Left lobe of liver (tissue), 2 donors: ENCODE data around the gene MED22. TPM values are rescaled to one million over a fixed set of nuclear protein-coding genes. Genes with fewer than 3 reads are reported as not detected.
A peak's percentile ranks its signal among the peaks of the same experiment; 100 is the strongest.
"Not testable (repeated sequence)": the region's sequence is repeated elsewhere in the genome, so short reads cannot be mapped to it uniquely, and the experiment has no call there.

Experiments used
- ATAC-seq: fragments of 200-7000 bp; cut with Tn5 transposase; one replicate; pipeline ENCODE4 v1.9.1; 2020; ENCODE audit warnings: mild to moderate bottlenecking, moderate library complexity
- DNase-seq: peaks from one replicate; pipeline ENCODE4 v3.0.0-alpha.2; 2020; ENCODE audit warnings: low spot score
- total RNA-seq: library from RNA; stranded (reverse); gene quantifications from one replicate; pipeline ENCODE4 v1.2.1, GENCODE V29; 2021
- donor health status: DM: no; HTN: no; CAD: no; lungs with moderate emphysema.
- donor health status: DM: no; HTN: yes; CAD: no.

Gene MED22
- total RNA-seq, 1 donor from 2014 or later: 10.3 TPM

DNA sequence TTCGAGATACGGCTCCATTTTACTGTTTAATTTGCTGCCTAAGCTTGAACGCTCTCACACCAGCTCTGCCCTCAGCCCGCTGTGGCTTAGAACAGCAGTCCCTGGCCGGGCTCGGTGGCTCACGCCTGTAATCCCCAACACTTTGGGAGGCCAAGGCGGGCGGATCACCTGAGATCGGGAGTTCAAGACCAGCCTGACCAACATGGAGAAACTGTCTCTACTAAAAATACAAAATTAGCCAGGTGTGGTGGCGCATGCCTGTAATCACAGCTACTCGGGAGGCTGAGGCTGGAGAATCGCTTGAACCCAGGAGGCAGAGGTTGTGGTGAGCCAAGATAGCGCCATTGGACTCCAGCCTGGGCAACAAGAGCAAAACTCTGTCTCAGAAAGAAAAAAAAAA lies 29.3 kb upstream of the MED22 start:
- ATAC-seq, DNase-seq: not testable (repeated sequence)

DNA sequence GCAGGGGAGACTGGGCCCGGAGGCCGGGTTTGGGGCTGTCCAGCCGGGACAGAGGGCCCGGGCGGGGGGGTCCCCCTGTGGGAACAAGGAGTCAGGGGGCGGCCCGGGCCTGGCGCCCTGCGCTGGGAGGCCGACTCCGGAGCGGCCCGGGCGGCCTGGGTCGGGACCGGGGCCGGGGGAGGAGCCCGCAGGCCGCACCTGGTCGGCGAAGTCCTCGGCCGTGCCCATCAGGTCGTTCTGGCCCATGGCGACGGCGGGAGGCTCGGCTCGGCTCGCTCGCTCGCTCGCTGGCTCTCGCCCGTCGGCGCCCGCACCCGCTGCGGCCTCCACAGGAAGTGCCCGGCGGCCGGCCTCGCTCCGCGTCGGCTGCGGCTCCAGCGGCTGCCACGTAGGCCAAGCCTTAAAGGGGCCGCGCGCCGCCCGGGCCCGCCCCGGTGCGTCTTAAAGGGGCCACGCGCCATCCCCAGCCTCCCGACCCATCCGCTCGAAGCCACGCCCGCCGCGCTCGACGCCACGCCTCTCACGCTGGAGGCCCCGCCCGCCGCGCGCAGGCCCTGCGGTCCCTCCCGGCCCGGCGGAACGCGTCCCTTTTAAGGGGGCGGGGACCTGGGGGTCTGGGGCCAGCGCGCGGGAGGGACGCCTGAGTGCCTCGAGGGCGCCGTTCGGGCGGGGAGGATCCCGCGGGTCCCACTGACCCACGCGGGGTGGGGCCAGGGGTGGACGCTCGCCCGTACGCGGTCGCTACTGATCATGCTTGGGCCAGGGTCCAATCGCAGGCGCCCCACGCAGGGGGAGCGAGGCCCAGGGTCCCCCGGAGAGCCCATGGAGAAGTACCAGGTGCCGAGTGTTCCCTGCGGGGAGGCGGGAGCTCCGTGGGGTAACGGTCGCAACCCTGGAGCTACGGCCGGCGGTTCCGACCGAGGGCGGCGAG lies 28.1 kb upstream of the MED22 start, which contains the start of the genes STKLD1 and SURF4:
STKLD1 (plus strand) TSS at position 643 of the 931 bp plus-strand sequence; CDS start at position 751, 108 bp downstream.
SURF4 (minus strand) TSS at position 337 of the 931 bp plus-strand sequence; CDS start at position 246, 91 bp downstream.
- peak; percentile 91 for ATAC-seq
- peak; percentile 98 for DNase-seq

DNA sequence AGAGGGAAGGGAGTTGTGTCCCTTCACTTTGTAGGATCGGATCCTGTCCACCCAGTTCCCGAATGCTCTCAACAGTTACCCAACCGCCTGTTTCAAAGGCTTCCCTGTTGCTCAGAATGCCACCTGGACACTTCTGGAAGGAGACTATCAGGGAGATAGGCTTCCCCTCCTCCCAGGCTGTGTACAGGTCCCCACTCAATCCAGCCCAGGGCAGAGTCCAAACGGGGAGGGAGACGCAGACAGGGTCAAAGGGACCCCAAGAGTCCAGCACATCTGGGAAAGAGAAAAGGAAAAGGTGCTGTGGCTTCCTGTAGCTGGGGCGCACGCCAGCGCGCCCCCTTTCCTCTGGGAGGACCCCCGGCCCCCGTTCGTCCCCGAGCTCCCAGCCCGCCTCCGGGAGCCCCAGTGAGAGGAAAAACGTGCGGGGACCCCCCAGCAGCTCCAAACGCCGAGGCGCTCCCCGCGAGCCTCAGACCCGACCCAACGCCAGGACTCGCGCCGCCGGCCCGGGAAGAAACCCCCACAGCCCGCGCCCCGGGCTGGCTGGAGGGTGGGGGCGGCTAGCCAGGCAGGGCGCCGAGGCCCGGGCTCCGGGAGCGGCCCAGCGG lies 27.3 kb upstream of the MED22 start:
- ATAC-seq: peak; percentile 53
- DNase-seq: peak; percentile 77

DNA sequence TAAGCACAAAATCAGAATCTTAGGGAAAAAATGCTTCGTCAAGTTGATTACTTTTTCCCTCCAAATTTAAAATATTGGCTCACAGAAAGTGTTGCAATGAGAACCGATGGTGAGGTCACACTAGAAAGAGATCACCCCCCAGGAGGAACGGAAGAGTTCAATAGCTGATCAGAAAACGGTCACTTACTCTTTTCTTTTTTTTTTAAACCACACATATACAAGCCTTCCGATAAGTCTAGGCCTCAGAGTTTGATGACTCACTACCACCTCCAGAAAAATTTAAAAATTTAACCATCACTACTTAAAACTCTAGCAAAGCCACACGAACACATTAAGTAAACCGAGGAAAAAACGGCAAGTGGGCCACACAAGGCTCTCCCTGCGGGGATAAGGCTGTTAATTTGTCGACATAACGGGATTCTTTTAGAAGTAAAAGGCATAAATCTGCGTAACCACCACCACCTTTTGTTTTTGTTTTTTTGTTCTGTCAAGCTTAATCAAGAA lies 26.7 kb upstream of the MED22 start:
- no peak for ATAC-seq

DNA sequence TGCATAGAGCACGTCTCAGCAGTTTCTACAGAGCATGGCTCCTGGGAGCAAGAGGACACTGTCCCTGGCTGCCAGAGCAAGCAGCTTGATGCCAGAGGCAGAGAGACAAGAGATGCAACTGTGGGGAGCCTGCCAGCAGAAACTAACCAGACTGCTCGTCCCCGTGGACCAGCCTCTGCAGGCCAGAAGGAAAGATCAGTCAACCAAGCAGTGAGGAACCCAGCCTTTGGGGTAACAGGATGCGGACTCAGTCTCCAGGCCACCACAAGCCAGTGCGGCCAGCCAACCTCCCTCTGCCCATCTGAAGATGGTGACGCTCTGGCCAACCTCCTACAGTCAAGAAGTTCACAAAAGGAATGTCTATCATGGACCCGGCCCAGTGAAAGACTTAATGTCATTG lies 24.2 kb upstream of the MED22 start:
- ATAC-seq: peak; percentile 29
- DNase-seq: peak; percentile 77

More for the DNA sequence above, 26.7 kb upstream of the MED22 start:
- no peak for DNase-seq

DNA sequence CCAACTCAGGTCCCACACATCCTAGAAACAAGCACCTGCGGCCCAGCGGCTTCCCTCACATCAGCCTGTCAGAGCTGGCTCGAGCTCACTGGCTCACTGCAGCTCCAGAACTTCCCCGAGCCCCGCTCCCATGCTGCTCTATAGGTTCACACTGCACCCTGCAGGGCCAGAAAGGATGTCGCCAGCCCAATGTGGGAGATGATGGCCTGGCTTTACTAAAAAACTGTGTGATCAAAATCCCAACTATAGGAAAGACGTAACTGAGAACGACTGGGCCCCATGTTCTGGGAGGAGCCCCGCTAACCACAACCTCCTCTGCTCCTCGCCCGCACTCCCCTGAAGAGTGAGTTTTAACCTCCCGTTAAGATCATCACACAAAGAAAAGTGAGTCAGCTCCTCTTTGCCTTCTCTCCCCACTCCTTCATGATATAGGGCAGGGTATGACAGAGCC lies 23.4 kb upstream of the MED22 start:
- no peak for ATAC-seq

DNA sequence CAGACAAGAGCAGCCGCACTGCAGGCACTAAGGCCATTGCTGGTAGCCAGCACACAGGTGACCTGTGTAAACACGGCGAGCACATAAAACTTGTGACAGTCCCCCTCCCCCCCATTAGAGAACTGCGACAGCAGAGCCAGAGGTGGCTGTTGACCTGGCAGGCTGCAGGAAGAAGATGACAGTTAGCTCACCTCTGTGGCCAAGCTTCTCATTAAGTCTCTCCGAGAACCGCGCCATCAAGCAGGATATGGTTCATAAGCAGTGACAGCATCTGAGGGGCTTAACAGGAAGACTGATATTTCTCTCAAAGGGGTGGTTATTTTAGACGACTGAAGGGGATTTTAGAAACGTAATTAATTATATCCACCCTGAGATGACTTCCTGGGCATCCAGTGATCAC lies 22.8 kb upstream of the MED22 start:
- DNase-seq: peak; percentile 81
- ATAC-seq: peak; percentile 73

More for the DNA sequence above, 23.4 kb upstream of the MED22 start:
- DNase-seq: no peak

DNA sequence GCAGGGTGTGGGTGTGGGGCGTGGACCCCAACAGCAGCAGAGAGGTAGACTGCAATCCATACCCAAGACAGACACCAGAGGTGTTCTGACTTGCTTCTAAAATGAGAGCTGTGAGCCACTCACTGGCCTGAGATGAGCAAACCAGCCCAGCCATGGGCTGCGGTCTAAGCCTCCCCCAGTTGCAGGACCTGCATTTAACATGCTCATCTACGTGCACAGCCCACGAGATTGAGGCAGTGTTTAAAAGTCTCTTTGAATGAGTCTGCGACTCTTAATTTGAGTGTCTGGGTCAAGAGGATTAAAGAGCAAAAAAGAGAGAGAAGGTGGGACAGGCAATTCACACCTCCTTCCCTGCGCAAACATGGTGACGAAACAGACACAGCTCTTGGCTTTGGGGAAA lies 22.0 kb upstream of the MED22 start:
- ATAC-seq: no peak
- no peak for DNase-seq

DNA sequence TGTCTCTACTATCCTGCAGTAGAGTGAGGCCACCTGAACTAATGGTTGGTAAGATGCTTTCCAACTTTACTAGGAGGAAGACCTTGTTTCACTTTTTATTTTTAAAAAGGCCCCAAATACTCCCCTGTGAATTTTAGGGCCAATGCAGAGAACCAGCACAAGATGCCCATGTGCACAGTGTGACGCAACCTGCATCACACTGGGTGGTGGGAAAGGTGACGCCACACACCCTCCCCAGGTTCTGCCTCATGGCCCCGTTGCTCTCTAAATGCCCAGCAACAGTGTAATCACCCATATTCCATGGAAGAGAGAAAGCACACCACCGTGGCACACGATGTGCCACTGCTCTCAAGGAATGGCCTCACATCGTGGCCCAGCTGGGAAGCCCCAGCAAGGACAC lies 21.5 kb upstream of the MED22 start:
- no peak for DNase-seq
- no peak for ATAC-seq

DNA sequence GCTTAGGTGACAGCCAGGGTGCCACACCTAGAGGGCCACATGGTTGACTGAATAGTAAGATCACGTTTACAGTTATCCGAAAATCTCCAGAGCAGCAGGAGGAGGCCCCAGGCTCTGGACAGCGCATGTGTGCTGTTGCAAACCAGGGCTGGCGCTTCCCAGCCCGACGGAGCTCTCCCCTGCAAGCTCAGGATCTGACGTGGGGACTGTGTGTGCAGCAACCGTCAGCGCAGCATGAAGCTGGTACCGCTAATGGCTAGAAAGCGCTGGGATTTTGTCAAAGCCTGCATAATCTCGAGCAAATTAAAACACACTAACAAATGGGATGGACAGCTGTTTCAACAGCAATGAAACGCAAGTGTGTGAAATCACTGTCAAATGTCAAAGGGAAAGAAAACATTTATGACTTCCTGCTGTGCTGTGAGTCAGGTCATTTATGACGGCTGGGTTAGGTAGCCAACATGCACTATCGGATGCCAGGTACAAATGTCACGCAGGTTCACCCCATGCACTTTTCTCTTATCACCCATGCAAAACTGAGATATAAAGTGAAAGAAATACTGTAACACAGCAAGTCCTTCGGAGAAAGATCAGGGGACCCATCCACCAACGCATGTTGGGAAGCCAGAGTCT lies 20.4 kb upstream of the MED22 start:
- ATAC-seq: peak; percentile 37

DNA sequence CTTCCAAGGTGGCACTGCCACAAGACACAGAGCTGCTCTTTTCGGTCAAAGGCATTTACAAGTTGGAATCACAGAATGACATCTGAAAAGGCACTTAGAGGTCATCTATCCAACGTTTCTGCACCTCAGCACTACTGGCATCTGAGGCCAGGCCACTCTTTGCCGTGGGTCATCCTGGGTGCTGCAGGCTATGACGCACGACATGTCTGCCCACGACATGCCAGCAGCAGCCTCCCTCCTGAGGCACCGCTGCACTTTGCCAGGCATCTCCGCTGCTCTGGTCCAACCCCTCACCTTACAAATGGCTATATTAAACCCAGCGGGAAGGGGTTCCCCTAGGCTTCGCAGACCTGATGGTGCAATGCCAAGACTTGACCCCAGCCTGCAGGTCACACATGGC lies 19.8 kb upstream of the MED22 start:
- DNase-seq: no peak
- no peak for ATAC-seq

More for the DNA sequence above, 20.4 kb upstream of the MED22 start:
- DNase-seq: no peak

DNA sequence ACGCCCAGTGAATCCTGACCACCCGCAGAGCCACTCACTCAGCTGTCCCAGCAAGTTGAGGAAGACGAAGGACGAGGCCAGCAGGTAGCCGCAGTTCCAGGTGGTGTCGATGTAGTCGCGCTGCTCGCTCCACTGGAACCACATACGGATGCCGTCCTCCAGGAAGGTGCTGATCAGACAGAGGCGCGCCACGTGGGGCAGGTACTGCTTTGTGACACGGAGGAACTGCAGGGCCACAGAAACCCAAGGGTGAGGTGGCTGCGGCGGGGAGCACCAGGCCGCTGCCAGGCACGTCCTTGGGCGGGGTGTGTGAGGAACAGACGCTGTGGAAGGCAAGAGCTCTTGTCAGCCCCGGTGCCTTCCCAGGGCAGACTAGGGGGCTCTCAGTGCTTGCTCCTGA lies 19.3 kb upstream of the MED22 start:
- DNase-seq (no peak), ATAC-seq (no peak)

DNA sequence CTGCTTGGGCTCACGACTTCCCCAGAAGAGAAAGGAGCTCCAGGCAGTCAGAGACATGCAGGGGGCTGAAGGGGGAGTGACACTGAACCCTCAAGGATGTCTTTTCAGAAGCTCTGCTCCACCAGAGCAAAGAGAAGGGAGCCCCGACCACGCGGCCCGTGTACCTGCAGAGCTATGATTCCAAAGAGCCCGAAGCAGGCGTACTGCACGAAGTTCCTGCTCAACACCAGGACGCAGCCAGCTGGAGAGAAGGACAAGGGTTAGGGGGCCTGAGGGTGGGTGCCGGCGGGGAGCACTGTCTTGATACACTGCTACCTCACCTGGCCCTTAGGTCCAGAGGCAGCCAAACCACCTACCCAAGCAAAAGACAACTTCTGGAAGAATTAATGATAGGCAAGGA lies 18.5 kb upstream of the MED22 start:
- ATAC-seq (no peak), DNase-seq (no peak)

DNA sequence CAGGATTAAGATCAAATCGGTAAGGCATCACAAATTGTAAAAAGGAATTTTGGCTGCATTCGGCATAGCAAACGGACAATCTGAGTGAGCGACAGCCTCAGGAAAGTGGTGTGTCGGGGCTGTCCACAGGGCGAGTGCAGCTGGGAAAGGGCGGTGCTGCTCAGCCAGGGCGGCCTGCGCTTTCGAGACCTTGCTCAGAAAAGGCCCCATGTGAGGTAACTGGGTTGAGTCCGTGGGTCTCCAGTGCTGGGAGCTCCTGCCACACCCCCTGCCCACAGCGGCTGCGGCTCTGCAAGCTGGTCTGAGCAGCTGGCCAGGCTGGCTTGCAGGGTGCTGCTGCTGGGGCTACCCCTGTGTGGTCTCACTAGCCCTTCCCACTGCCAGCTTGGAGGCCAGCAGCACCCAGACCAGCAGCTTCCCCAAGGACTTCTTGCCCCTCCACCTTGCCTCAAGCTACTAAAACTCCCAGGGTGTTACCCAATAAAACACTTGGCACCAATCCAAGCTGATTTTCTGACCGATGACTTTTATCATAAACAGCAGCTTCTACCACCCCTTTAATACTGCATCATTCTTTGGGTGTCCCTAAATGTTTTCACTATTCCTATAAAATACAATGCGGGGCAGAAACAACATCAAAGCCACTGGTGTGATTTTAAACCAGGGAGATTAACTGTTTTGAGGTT lies 14.6 kb upstream of the MED22 start:
- DNase-seq (no peak), ATAC-seq (no peak)

DNA sequence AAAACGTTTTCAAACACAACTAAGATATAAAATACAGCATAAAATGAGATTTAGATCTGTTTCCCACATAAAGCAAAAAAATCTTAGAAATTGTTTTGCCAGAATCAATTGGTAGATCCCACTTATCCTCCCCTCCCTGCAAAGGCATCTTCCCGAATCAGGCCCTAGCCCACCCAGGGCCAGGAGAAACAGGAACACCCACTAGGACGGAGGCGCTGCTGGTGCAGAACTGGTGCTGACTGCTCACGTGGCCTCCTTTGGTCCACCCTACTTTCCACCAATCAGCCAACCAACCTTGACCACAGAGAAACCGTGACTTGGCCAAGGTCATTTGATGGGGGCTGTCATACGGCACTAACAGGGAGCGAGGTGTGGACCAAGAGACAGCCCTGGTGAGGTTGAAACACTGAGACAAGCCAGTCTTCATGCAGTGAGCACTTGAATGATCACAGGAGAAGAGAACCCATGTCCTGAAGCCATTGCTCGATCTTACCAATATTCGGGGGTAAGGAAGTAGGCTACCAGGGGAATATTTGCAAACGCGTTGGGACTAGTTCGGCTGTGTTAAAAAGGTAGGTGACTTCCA lies 13.7 kb upstream of the MED22 start:
- DNase-seq (no peak), ATAC-seq (no peak)

DNA sequence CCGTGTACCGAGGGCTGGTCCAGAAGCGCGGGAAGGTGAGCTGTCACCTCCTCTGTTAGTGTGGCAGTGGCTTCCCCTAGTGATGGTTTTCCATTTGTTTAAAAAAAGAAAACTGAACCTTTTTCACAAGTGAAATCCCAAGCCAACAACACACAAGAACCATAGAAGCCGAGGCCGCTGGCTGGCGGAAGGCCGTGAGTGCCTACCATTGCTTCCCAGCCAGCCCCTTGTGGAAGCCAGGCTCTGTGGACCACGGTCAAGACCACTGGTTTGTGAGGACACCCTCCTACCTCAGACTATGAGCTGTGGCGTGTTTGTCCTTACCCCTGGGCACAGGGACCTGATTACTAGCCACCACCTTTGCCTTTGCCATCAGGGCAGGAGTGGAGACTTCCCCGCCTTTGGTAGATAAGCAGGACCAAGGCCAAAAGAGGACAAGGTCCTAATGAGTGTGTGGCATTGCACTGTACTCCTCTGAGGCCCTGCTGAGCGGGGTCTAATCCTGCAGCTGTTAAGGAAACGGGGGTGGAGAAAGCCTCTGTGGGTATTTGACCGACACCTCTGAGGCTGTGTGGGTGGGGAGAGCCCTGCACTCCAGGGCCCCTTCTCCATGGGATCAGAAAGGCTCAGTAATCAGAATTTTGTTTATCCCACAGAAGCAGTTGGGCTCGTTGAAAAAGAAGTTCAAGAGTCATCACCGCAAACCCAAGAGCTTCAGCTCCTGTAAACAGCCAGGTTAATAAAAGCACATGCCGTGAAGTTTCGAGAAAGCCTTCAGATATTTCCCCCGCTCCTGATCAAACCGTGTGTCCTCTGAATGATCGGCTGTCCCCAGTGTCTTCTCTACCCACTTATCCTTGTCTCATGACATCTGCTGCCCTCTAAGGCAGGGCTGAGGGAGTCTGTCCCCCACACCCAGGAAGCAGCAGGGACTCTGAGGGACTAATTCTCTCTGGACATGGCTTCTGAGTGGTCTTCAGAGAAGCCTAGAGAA lies 12.8 kb upstream of the MED22 start:
- DNase-seq: no peak
- peak; percentile 25 for ATAC-seq

DNA sequence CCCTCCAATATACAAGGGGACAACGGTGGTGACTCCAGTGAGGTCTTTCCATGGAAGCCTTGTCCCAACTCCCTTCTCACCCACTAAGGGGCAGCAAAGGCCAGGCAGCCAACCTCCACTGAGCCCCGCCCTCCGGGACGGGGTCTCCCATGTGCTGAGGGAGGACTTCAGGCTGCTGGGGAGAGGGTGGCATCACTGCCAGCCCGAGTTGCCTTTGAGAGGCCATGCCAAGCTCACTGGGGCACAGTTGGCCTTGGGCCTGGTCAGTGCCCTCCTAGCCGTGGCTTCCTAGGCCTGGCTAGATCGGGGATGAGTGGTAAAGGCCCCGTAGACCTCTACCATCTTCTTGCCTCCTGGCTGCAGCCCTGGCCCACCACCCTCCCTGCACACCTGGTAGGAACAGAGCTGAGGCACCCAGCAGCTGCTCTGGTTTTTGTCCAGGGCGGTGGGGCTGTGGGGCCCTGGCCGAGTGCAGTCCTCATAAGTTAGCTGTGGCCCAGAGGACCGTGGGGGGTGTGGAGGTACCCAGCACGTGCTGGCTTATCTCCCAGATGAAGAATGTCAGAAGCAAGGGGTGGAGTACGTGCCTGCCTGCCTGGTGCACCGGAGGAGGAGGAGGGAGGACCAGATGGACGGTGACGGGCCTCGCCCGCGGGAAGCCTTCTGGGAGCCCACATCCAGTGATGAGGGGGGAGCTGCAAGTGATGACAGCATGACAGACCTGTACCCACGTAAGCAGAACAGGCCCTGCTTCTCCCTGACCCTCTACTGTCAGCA lies 11.7 kb upstream of the MED22 start:
- ATAC-seq (peak; percentile 21), DNase-seq (no peak)

DNA sequence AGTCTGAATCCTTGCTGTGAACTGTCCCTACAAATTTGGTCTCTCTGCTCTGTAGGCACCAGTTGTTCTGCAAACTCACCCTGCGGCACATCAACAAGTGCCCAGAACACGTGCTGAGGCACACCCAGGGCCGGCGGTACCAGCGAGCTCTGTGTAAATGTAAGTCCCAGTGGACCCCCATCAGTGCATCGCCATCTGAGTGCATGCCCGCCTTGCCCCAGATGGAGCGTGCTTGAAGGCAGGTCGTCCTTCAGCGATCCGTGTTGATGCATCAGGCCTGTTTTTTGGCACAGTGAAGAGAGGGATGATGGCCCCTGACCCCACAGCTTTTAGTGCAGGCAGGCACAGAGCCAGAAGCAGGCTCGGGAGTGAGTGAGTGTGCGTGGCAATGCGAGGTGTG lies 9.7 kb upstream of the MED22 start:
- no peak for DNase-seq
- no peak for ATAC-seq
